Natural killer cell (primary cell): ENCODE results near the gene INTS1. TPM values are rescaled to one million over a fixed set of nuclear protein-coding genes. Genes with fewer than 3 reads are reported as not detected.

Experiments
- ATAC-seq, 3 donors: fragments of 150-1000 bp in 2 of 3; fragments of 200-7000 bp in 1 of 3; cut with Tn5 transposase; 1 replicate in 1 of 3; 2 replicates in 2 of 3; pipeline ENCODE4 v1.10.0; 2021; ENCODE audit warnings: mild to moderate bottlenecking in 2 of 3, moderate library complexity in 2 of 3
- DNase-seq, 2 donors: peaks; one replicate each; pipeline versions ENCODE4 v3.0.0 to v3.0.0-alpha.2; 2013 to 2021; ENCODE audit warnings: mixed read lengths in 1 of 2
- H3K27ac ChIP-seq: one replicate; pipeline ENCODE4 v1.5.1; 2013; ENCODE audit warnings: mild to moderate bottlenecking, low read length
- H3K27me3 ChIP-seq: one replicate; pipeline ENCODE4 v1.6.1; 2013; ENCODE audit warnings: low read length; ENCODE audit not compliant: control insufficient read depth, insufficient read depth
- H3K36me3 ChIP-seq: one replicate; pipeline ENCODE4 v1.6.1; 2013; ENCODE audit warnings: low read length; ENCODE audit not compliant: control insufficient read depth, insufficient read depth
- H3K4me1 ChIP-seq: one replicate; pipeline ENCODE4 v1.6.1; 2013; ENCODE audit warnings: low read length; ENCODE audit not compliant: control insufficient read depth, insufficient read depth
- H3K4me3 ChIP-seq: one replicate; pipeline ENCODE4 v1.5.1; 2013; ENCODE audit warnings: low read length
- H3K9me3 ChIP-seq: one replicate; pipeline ENCODE4 v1.6.1; 2013; ENCODE audit warnings: low read length; ENCODE audit not compliant: control insufficient read depth, insufficient read depth
- H3K27ac Mint-ChIP-seq, 2 donors: one replicate each; pipeline ENCODE4 v1.8.0; 2022; ENCODE audit warnings: mild to moderate bottlenecking in 2 of 2, mixed read lengths in 2 of 2, moderate library complexity in 1 of 2
- H3K27me3 Mint-ChIP-seq, 2 donors: one replicate each; pipeline ENCODE4 v1.8.0; 2022; ENCODE audit warnings: low read depth in 2 of 2, mixed read lengths in 2 of 2
- H3K36me3 Mint-ChIP-seq: one replicate; pipeline ENCODE4 v1.8.0; 2022; ENCODE audit warnings: mixed read lengths
- H3K4me1 Mint-ChIP-seq, 2 donors: one replicate each; pipeline ENCODE4 v1.8.0; 2022; ENCODE audit warnings: mixed read lengths in 2 of 2
- H3K4me3 Mint-ChIP-seq: one replicate; pipeline ENCODE4 v1.8.0; 2022; ENCODE audit warnings: mild to moderate bottlenecking, moderate library complexity, mixed read lengths
- H3K9me3 Mint-ChIP-seq, 2 donors: one replicate each; pipeline ENCODE4 v1.8.0; 2022; ENCODE audit warnings: mixed read lengths in 2 of 2
- WGBS: methylation state at CpG from one replicate; pipeline ENCODE4 v1.1.7; 2013; ENCODE audit warnings: missing lambda C conversion rate; ENCODE audit not compliant: insufficient coverage; 5-methylcytosine and 5-hydroxymethylcytosine counted together
- intact Hi-C: fragments of 100-400 bp; cut with micrococcal nuclease; formaldehyde crosslinking; loops from one replicate; pipeline ENCODE4 v1.14.2; 2022
- total RNA-seq, 4 donors: library from RNA; stranded (reverse); fragments of 120-200 nt in 1 of 4; gene quantifications; one replicate each; pipeline versions ENCODE4 v1.2.3 to v1.2.4, GENCODE V29; 2013 to 2022
- TF ChIP-seq, protein P1 (sequence below): fragments of 200-600 bp; IDR thresholded peaks from one replicate; pipeline ENCODE4 v1.8.0; 2022; ENCODE audit warnings: antibody characterized with exemption

The INTS1 gene
- total RNA-seq, 3 donors from 2014 or later (not counting 1 experiment from before 2014, with no cell fraction given): 92.7 to 115 (median 111) TPM

DNA sequence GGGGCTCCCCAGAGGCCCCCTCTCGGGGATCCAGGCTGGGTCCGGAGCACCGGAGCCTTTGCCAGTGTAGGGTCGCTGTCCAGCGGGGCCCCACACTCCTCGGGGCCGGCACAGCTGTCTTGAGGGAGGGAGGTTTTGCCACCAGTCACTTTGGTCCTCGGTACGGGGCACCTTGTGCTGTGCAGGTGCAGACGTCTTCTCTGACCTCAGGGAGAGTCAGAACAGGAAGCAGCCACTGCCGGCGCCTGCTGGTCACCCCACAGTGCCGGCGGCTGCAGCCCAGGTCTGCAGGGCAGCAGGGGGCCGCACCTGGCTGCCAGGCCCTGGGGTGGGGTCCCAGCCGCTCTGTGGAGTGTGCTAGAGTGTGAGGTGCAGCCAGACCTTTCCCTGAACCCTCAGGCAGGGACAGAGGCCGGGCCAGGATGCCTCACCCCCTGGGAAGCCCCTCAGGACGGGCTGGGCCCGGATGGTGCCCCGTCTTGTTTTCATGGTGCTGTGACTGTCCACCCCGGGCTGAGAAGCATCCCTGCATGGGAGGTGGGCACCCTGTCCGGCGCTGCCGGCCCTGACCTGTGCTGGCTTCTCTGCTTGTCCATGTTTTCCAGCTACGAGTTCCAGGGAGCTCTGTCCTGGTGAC, 34.5 kb upstream of the INTS1 start:
- no peak overlapping the region for H3K27ac Mint-ChIP-seq
- Histone ChIP-seq H3K4me1 (peaks cover 11% of the 10 kb centered on the region), H3K9me3 (no peaks in the 10 kb centered on the region), H3K27me3 (no peaks in the 10 kb centered on the region), H3K4me3 (no peak overlapping the region), H3K27ac (no peak overlapping the region), H3K36me3 (peaks cover 30% of the 10 kb centered on the region)
- no peaks in the 10 kb centered on the region for H3K36me3 Mint-ChIP-seq
- 85% methylated on average over 25 of the region's 25 CpGs for WGBS
- no peak overlapping the region for H3K4me3 Mint-ChIP-seq
- intact Hi-C loops: no loop called here
- H3K9me3 Mint-ChIP-seq: no peaks in the 10 kb centered on the region
- peaks cover 0 to 4% of the 10 kb centered on the region in 2 donors for H3K4me1 Mint-ChIP-seq
- TF ChIP-seq, protein P1, sequence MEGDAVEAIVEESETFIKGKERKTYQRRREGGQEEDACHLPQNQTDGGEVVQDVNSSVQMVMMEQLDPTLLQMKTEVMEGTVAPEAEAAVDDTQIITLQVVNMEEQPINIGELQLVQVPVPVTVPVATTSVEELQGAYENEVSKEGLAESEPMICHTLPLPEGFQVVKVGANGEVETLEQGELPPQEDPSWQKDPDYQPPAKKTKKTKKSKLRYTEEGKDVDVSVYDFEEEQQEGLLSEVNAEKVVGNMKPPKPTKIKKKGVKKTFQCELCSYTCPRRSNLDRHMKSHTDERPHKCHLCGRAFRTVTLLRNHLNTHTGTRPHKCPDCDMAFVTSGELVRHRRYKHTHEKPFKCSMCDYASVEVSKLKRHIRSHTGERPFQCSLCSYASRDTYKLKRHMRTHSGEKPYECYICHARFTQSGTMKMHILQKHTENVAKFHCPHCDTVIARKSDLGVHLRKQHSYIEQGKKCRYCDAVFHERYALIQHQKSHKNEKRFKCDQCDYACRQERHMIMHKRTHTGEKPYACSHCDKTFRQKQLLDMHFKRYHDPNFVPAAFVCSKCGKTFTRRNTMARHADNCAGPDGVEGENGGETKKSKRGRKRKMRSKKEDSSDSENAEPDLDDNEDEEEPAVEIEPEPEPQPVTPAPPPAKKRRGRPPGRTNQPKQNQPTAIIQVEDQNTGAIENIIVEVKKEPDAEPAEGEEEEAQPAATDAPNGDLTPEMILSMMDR: no peak
- no peak for ATAC-seq
- no peaks in the 10 kb centered on the region for H3K27me3 Mint-ChIP-seq
- DNase-seq: no peak

DNA sequence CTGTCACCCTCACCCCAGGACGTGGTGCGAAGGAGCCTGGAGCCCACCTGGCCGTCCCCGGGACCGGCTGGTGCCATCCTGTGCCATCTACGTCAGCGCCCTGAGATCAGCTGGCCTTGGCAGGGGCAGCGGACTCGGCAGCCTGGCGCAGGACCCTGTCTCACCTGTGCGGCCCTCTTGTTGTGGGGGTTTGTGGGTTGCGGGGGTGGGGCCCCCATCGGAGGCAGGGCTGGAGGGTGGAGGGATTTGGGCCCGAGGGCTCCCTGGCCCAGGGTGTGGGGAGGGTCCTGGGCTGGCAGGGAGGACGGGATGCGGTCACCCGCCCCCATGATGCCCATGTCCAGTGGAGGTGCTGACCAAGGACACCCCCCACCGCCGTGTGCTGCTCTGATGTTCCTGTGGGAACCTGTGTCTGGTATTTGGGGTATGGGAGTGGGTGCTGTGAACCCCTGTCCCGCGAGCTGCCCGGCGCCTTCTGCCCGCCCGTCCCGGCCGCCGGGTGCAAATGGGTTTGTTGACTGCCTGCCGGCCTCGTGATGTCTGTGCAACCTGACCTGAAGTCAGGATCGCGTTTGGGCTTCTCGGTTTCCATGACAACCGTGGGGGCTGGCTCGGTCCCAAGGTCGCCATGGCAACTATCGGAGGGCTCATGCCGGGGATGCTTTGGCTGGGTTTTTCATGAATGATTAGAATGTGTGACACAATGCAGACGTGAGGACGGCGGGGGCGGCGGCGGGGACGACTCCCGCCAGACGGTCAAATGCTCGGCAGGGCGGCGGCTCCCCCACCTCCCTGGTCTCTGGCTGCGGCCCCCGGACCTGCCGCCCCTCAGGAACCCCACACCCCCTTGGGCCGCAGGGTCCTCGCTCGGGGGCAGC, 33.6 kb upstream of the INTS1 start:
- Mint-ChIP-seq H3K4me3 (no peak overlapping the region), H3K36me3 (no peaks in the 10 kb centered on the region), H3K9me3 (no peaks in the 10 kb centered on the region), H3K4me1 (peaks cover 5 to 13% of the 10 kb centered on the region in 2 donors), H3K27ac (peak overlapping the region in 1 of 2 donors; percentile 51), H3K27me3 (no peaks in the 10 kb centered on the region)
- peaks cover 29% of the 10 kb centered on the region for H3K36me3 ChIP-seq
- H3K4me1 ChIP-seq: peaks cover 20% of the 10 kb centered on the region
- 89% methylated on average over 55 of the region's 56 CpGs for WGBS
- H3K27me3 ChIP-seq: no peaks in the 10 kb centered on the region
- no peak overlapping the region for H3K27ac ChIP-seq
- no peak for ATAC-seq
- H3K4me3 ChIP-seq: no peak overlapping the region
- peak in 1 of 2 donors; percentile 33 for DNase-seq
- no peaks in the 10 kb centered on the region for H3K9me3 ChIP-seq
- intact Hi-C loops: no loop called here
- TF ChIP-seq, protein P1: no peak

DNA sequence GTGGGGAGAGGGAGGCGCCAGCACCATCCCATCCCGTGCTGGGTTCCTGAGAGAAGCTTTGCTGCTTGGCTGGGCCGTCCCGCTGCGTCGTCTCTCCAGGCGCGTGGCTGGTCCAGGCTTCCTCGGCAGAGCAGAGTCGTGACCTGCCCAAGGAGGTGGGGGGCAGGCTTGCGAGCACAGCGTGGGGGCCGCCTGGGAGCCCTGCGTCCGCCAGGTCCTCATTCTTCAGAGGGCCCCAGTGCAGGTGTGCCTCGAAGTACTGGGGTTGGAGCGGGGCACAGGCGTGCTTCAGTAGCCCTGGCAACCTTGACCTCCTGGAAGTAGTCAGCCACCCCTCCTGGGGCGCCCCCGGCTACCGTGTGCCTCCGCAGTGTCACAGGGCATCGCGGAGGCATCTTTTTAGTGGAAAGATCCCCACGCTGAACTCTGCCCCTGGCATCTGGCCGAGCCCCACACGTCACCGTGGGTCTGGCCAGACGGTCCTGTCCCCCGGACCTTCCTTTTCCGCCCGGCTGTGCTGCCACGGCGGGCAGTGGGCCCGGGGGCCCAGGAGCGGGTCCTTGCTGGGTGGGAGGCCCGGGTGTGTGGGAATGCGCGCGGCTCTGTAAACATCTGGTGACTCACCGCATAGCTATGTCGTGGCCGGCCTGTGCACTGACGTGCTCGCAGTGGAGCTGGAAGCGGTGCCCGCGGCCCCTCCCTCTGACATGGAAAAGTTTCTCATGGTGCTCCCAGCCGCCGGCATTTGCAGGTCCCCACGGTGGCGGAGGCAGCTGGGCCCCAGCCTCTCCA, 32.8 kb upstream of the INTS1 start:
- H3K27me3 ChIP-seq: no peaks in the 10 kb centered on the region
- no peak for ATAC-seq
- no peak overlapping the region for H3K4me3 ChIP-seq
- no peak overlapping the region for H3K27ac Mint-ChIP-seq
- peaks cover 13 to 21% of the 10 kb centered on the region in 2 donors for H3K4me1 Mint-ChIP-seq
- TF ChIP-seq, protein P1: no peak
- no peaks in the 10 kb centered on the region for H3K9me3 ChIP-seq
- no peaks in the 10 kb centered on the region for H3K27me3 Mint-ChIP-seq
- H3K9me3 Mint-ChIP-seq: no peaks in the 10 kb centered on the region
- no peak overlapping the region for H3K27ac ChIP-seq
- intact Hi-C loops: no loop called here
- 90% methylated on average over 52 of the region's 52 CpGs for WGBS
- no peak overlapping the region for H3K4me3 Mint-ChIP-seq
- peaks cover 29% of the 10 kb centered on the region for H3K4me1 ChIP-seq
- H3K36me3 ChIP-seq: peaks cover 25% of the 10 kb centered on the region
- no peaks in the 10 kb centered on the region for H3K36me3 Mint-ChIP-seq
- DNase-seq: no peak
